Epithelial cell of esophagus (primary cell): Measurements from ENCODE around the gene SLC35F2.
A peak's percentile ranks its signal among the peaks of the same experiment; 100 is the strongest.
"Not testable (repeated sequence)": the region's sequence is repeated elsewhere in the genome, so short reads cannot be mapped to it uniquely, and the experiment has no call there.

Experiments used
- DNase-seq: peaks from one replicate; pipeline ENCODE4 v3.0.0; 2010; ENCODE audit warnings: low read depth
- H3K4me3 ChIP-seq: 2 replicates; pipeline ENCODE4 v1.5.1; 2011; ENCODE audit warnings: mild to moderate bottlenecking, low read length, control low read depth
- TF ChIP-seq, protein P1 (sequence below): IDR thresholded peaks from 2 replicates; pipeline ENCODE4 v1.5.1; 2011; ENCODE audit warnings: low read depth, mild to moderate bottlenecking, low read length, control low read depth, inconsistent platforms; ENCODE audit not compliant: insufficient read depth; ENCODE audit errors: missing control alignments

SLC35F2 gene

DNA sequence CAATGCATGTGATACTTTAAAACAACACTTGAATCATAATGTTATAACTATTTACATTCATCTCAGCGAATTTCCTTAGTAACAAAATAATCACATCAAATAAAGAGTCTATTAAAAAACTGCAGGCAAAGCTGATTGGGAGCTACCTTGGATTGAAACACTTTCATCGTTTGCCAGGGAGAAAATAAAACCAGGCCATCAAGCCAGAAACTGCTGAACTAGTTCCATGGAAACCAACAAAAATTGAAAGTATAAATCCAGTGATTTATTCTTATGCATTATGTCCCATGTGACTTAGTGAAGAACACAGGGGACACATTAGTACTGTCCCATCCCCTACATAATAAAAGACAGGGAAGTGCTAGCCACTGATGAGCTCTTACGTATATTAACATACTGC is 21.7 kb downstream of the SLC35F2 start:
- TF ChIP-seq, protein P1, sequence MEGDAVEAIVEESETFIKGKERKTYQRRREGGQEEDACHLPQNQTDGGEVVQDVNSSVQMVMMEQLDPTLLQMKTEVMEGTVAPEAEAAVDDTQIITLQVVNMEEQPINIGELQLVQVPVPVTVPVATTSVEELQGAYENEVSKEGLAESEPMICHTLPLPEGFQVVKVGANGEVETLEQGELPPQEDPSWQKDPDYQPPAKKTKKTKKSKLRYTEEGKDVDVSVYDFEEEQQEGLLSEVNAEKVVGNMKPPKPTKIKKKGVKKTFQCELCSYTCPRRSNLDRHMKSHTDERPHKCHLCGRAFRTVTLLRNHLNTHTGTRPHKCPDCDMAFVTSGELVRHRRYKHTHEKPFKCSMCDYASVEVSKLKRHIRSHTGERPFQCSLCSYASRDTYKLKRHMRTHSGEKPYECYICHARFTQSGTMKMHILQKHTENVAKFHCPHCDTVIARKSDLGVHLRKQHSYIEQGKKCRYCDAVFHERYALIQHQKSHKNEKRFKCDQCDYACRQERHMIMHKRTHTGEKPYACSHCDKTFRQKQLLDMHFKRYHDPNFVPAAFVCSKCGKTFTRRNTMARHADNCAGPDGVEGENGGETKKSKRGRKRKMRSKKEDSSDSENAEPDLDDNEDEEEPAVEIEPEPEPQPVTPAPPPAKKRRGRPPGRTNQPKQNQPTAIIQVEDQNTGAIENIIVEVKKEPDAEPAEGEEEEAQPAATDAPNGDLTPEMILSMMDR, result no peak
- DNase-seq, result no peak
- no peak overlapping the region for H3K4me3 ChIP-seq

DNA sequence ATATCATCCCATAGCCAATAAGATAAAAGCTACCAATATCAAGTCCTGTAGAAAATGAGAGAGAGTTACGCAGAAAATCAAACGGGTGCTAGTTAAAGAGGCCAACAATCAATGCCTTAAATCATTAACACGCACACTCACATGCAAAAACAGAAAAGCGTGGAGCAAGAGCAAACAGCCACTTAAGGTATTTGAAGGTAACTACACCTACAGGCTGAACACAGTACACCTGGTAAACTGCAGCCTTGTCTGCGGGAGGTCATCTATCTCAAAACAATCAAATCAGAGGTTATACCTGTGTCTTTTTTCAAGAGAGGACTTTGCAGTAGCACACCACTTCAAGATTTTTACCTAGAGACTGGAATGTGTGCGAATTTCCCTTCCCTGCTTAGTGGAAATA is 23.6 kb downstream of the SLC35F2 start:
- TF ChIP-seq, protein P1, result no peak
- H3K4me3 ChIP-seq, result no peak overlapping the region
- no peak for DNase-seq

DNA sequence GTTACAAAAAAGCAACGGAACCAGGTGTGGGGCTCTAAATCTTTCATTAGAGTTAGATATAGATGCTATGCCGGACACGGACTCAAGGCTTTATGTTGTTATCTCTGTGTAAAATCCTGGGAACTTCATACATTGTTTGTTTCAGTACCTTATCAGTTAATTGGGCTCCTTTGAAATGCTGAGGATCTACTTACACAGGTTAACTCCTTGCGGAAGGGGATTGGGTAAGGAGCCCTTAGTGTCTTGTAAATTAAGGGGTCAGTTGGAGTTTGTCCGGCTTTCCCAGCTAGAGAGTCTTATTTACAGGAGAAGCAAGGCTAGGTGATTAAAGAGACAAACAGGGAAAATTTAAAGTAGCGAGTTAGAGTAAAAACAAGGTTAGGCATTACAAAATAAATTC is 24.7 kb downstream of the SLC35F2 start:
- DNase-seq, H3K4me3 ChIP-seq: not testable (repeated sequence)

DNA sequence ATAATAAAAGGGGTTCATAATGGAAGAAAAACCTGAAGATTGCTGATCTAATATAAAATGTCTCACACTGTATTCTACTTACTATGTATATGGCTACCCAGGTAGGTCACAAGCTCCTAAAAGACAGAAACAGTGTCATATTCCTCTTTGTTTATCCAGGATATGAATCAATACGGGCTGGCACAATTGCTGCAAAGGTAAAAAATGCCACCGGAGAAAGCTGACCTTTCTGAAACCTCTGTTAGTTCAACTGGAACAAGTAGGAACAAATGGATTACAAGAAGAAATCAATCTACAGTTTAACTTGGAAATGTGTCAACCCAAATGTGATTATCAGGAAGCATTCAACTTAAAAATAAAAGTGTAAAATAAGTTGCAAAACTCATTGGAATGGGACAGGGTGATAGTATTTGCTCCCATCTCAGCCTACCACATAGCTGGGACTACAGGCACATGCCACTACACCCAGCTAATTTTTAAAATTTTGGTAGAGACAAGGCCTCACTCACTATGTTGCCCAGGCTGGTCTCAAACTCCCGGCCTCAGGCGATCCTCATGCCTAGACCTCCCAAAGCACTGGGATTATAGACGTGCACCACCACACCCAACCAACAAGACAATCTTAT is 27.6 kb downstream of the SLC35F2 start:
- no peak overlapping the region for H3K4me3 ChIP-seq
- TF ChIP-seq, protein P1, result no peak
- peak; percentile 41 for DNase-seq

DNA sequence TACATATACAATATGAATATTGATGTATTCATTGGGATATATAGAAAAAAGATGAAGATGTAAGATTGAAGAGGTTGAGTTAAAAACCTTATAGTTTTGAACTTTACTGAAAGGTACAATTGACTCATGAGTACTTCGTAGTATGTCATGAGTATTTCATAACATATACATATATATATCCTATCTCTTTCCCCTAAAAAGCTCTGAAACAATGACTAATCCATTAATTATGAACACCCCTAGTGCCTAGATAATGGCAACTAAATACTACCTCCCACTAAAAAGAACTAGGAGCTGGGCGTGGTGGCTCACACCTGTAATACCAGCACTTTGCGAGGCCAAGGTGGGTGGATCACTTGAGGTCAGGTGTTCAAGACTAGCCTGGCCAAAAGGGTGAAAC is 31.5 kb downstream of the SLC35F2 start:
- TF ChIP-seq, protein P1, result no peak
- peak; percentile 31 for DNase-seq
- H3K4me3 ChIP-seq, result no peak overlapping the region

DNA sequence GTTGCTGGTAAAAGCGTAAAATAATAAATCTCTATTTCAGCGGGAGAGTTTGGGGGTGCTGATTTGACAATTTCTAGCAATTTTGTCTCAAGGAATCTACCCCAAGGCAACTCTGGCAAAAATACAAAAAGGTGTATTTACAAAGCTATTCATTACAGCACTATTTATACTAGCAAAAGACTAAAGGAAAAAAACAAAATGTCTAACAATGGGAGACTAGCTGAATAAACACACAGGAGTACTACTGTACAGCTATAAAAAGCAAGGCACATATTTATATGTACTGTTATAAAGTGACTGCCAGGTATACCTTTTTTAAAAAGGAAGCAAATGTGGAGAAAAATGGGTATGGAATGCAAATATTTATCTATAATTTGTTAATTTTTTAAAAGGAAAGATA is 32.7 kb downstream of the SLC35F2 start:
- TF ChIP-seq, protein P1, result no peak
- H3K4me3 ChIP-seq, result no peak overlapping the region
- no peak for DNase-seq

DNA sequence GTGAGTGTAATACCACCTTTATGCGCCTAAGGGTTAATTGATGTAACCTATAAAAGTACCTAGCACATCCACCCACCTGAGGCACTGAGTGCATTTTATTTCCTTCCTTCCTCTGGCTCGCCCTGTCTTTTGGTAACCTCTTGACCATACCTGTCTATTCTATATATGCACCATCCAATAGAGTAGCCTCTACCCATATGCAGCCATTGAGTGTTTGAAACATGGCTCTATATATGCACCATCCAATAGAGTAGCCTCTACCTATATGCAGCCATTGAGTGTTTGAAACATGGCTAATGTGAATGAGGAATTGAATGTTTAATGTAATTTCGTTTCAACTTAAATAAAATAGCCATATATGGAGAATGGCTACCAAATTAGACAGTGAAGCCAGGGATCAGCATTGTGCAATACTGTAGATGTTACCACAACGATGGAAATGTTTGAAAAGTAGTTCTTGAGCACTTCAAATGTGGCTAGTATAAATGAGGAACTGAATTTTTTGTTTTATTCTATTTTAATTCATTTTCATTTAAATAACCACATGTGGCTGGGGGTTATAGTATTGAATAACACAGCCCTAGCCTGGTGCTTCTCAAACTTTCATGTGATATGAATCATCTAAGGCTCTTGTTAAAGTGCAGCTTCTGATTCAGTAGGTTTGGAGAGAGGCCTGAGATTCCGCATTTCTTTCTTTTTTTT is 33.8 kb downstream of the SLC35F2 start:
- TF ChIP-seq, protein P1, result no peak
- DNase-seq, result no peak
- no peak overlapping the region for H3K4me3 ChIP-seq
